K562 (cell line): Measurements from ENCODE around the gene BDKRB2. TPM values are rescaled to one million over a fixed set of nuclear protein-coding genes. Genes with fewer than 3 reads are reported as not detected.

Experiments used
- ATAC-seq: fragments of 200-7000 bp; cut with Tn5 transposase; 3 replicates; pipeline ENCODE4 v1.9.1; 2020; ENCODE audit warnings: moderate library complexity
- BruUV-seq: library from RNA; stranded (reverse); fragments of 400-500 nt; replicated peaks from 2 replicates; lab custom pipeline; 2021; lab: Mats Ljungman, UMichigan
- CTCF ChIA-PET: fragments of 300-600 bp; formaldehyde crosslinking; extraction: SDS; loops from one replicate; lab custom pipeline; 2021; ENCODE audit warnings: low intra/inter-chr PET ratio; lab: Yijun Ruan, JAX
- POLR2A ChIA-PET: fragments of 300-600, 350-650 bp; sonication (Branson Sonifier 250); formaldehyde crosslinking; extraction: SDS; loops from one replicate; lab custom pipeline; 2021; ENCODE audit warnings: antibody characterized with exemption, inconsistent platforms; lab: Yijun Ruan, JAX
- DNase-seq, 4 experiments: peaks; one replicate each; pipeline versions ENCODE4 v3.0.0 to v3.0.0-alpha.2; 2011 to 2018; ENCODE audit warnings: low spot score in 3 of 4, mixed read lengths in 3 of 4; ENCODE audit errors: extremely low read depth in 1 of 4
- FAIRE-seq: peaks from 2 replicates; lab custom pipeline; 2011; peaks lifted over from hg19 to GRCh38; lab: Jason Lieb, UNC
- H2AFZ ChIP-seq: 2 replicates; pipeline ENCODE4 v1.6.0; 2011; ENCODE audit warnings: low read depth, low read length, control low read depth, inconsistent platforms
- H3K27ac ChIP-seq: fragments of 200-600 bp; 3 replicates; pipeline ENCODE4 v1.8.0; 2011; ENCODE audit warnings: low read depth, mild to moderate bottlenecking, control low read depth, inconsistent platforms, low read length, moderate library complexity, mixed read lengths; ENCODE audit errors: extremely low read depth
- H3K27me3 ChIP-seq, 2 experiments: fragments of 300-600 bp in 1 of 2; 2 replicates in 1 of 2; 3 replicates in 1 of 2; pipeline versions ENCODE4 v1.6.0 to v1.8.0; 2011; ENCODE audit warnings: inconsistent platforms in 2 of 2, low read length in 2 of 2, mild to moderate bottlenecking in 1 of 2, mixed read lengths in 1 of 2, moderate library complexity in 1 of 2; ENCODE audit not compliant: control insufficient read depth in 2 of 2, insufficient read depth in 2 of 2
- H3K36me3 ChIP-seq: fragments of 300-600 bp; 3 replicates; pipeline ENCODE4 v1.8.0; 2011; ENCODE audit warnings: mild to moderate bottlenecking, low read length, inconsistent platforms; ENCODE audit not compliant: control insufficient read depth, insufficient read depth
- H3K4me1 ChIP-seq, 2 experiments: fragments of 200-600 bp in 1 of 2; replicated peaks in 1 of 2; 2 replicates in 1 of 2; 3 replicates in 1 of 2; pipeline versions ENCODE4 v1.5.1 to v1.8.0; 2011; ENCODE audit warnings: inconsistent platforms in 2 of 2, low read length in 2 of 2, mild to moderate bottlenecking in 1 of 2, mixed read lengths in 1 of 2, moderate library complexity in 1 of 2; ENCODE audit not compliant: control insufficient read depth in 2 of 2, insufficient read depth in 2 of 2
- H3K4me2 ChIP-seq: 2 replicates; pipeline ENCODE4 v1.6.1; 2011; ENCODE audit warnings: low read length, control low read depth, inconsistent platforms, mixed read lengths; ENCODE audit not compliant: insufficient read depth
- H3K4me3 ChIP-seq: fragments of 200-600 bp; sonication (generic), shearing (Covaris generic); 2 replicates; pipeline ENCODE4 v1.5.1; 2016; ENCODE audit warnings: control low read depth, inconsistent platforms
- H3K79me2 ChIP-seq: fragments of 200-600 bp; 3 replicates; pipeline ENCODE4 v1.8.0; 2011; ENCODE audit warnings: low read length, inconsistent platforms; ENCODE audit not compliant: control insufficient read depth, insufficient read depth
- H3K9ac ChIP-seq, 2 experiments: 2 replicates each; pipeline versions ENCODE4 v1.6.0 to v1.6.1; 2011; ENCODE audit warnings: low read depth in 2 of 2, low read length in 2 of 2, control low read depth in 1 of 2, inconsistent platforms in 1 of 2, mild to moderate bottlenecking in 1 of 2, mixed read lengths in 1 of 2; ENCODE audit not compliant: insufficient read depth in 1 of 2
- H3K9me1 ChIP-seq: one replicate; pipeline ENCODE4 v1.6.0; 2011; ENCODE audit warnings: inconsistent platforms, mild to moderate bottlenecking, low read length, moderate library complexity; ENCODE audit not compliant: control insufficient read depth, insufficient read depth
- H3K9me3 ChIP-seq: replicated peaks from 2 replicates; pipeline ENCODE4 v1.5.1; 2011; ENCODE audit warnings: low read depth, low read length, inconsistent platforms; ENCODE audit not compliant: control insufficient read depth, insufficient read depth
- H4K20me1 ChIP-seq: replicated peaks from 2 replicates; pipeline ENCODE4 v1.6.1; 2011; ENCODE audit warnings: low read length, inconsistent platforms, mixed read lengths; ENCODE audit not compliant: control insufficient read depth, insufficient read depth
- ARHGAP35 ChIP-seq: fragments of 450-650 bp; IDR thresholded peaks from 2 replicates; pipeline ENCODE4 v1.6.1; 2018; ENCODE audit not compliant: partially characterized antibody
- CTBP1 ChIP-seq: fragments of 450-650 bp; IDR thresholded peaks from 2 replicates; pipeline ENCODE4 v1.6.1; 2016; ENCODE audit warnings: borderline replicate concordance
- CXXC5 ChIP-seq: fragments of 250-450 bp; sonication (Bioruptor Pico); IDR thresholded peaks from 2 replicates; pipeline ENCODE4 v1.8.0; 2022; ENCODE audit warnings: inconsistent platforms, mild to moderate bottlenecking, moderate library complexity
- DMBX1 ChIP-seq: fragments of 250-450 bp; sonication (Bioruptor Pico); IDR thresholded peaks from 2 replicates; pipeline ENCODE4 v1.8.0; 2022; ENCODE audit warnings: inconsistent platforms, mild to moderate bottlenecking, moderate library complexity, borderline replicate concordance
- HDGF ChIP-seq: fragments of 450-650 bp; IDR thresholded peaks from 2 replicates; pipeline ENCODE4 v1.6.1; 2016
- KAT2B ChIP-seq: IDR thresholded peaks from one replicate; pipeline ENCODE4 v1.6.1; 2012; ENCODE audit warnings: low read depth, mild to moderate bottlenecking, control low read depth, inconsistent platforms, low read length, moderate library complexity
- KAT7 ChIP-seq: sonication (generic); formaldehyde crosslinking; IDR thresholded peaks from 2 replicates; pipeline ENCODE4 v1.8.0; 2022; ENCODE audit warnings: missing genetic modification reagents, mild to moderate bottlenecking, borderline replicate concordance
- KLF1 ChIP-seq: fragments of 450-650 bp; IDR thresholded peaks from 2 replicates; pipeline ENCODE4 v1.6.1; 2016; ENCODE audit warnings: missing genetic modification characterization, missing compliant biosample characterization
- RHOXF2B ChIP-seq: fragments of 250-450 bp; sonication (Bioruptor Pico); conservative IDR thresholded peaks from 2 replicates; pipeline ENCODE4 v1.5.1; 2021
- TEAD2 ChIP-seq: fragments of 450-650 bp; IDR thresholded peaks from 2 replicates; pipeline ENCODE4 v1.6.1; 2016; ENCODE audit warnings: missing genetic modification characterization, control low read depth, missing compliant biosample characterization
- ZNF140 ChIP-seq: fragments of 250-450 bp; sonication (Bioruptor Pico); IDR thresholded peaks from 2 replicates; pipeline ENCODE4 v1.8.0; 2021; ENCODE audit warnings: moderate library complexity, mild to moderate bottlenecking, inconsistent platforms
- ZNF184 ChIP-seq: sonication (generic); formaldehyde crosslinking; IDR thresholded peaks from 2 replicates; pipeline ENCODE4 v1.5.0; 2020; ENCODE audit warnings: missing genetic modification reagents
- ZNF197 ChIP-seq: fragments of 200-800 bp; sonication (Bioruptor generic); IDR thresholded peaks from 2 replicates; pipeline ENCODE4 v1.6.1; 2016; ENCODE audit warnings: low read depth, missing genetic modification characterization, missing compliant biosample characterization
- ZNF311 ChIP-seq: fragments of 250-450 bp; sonication (Bioruptor Pico); IDR thresholded peaks from 2 replicates; pipeline ENCODE4 v1.4.0; 2020; ENCODE audit warnings: mild to moderate bottlenecking, moderate library complexity
- ZNF551 ChIP-seq: fragments of 250-450 bp; sonication (Bioruptor Pico); IDR thresholded peaks from 2 replicates; pipeline ENCODE4 v1.5.0; 2021; ENCODE audit warnings: mild to moderate bottlenecking, moderate library complexity
- WGBS: fragments of 100-300 bp; shearing (Covaris generic); methylation state at CpG from one replicate; pipeline ENCODE4 v1.1.6; 2016; ENCODE audit warnings: low coverage, mixed read lengths; ENCODE audit not compliant: insufficient coverage; ENCODE audit errors: missing lambda C conversion rate; 5-methylcytosine and 5-hydroxymethylcytosine counted together
- in situ Hi-C: fragments of 300-500 bp; cut with MboI; formaldehyde crosslinking; loops from 4 replicates; pipeline ENCODE4 v1.15.0; 2018; ENCODE audit warnings: inconsistent platforms, mixed read lengths
- intact Hi-C: fragments of 100-400 bp; cut with micrococcal nuclease; formaldehyde crosslinking; loops from 2 replicates; pipeline ENCODE4 v1.14.2; 2022
- polyA plus RNA-seq, 8 experiments: library from polyadenylated mRNA; depleted of rRNA in 4 of 8; stranded (reverse) in 5 of 8; unstranded in 3 of 8; fragments of >200 nt; fragmentation: Nextera tagmentation in 2 of 8; fragmentation: Illumina TruSeq in 1 of 8; extraction: Ambion mirVana in 2 of 8; extraction: Trizol in 1 of 8; gene quantifications; 2 replicates each; pipeline versions ENCODE4 v1.2.1 to v1.2.3, GENCODE V29; 2011 to 2014; ENCODE audit warnings: inconsistent platforms in 1 of 8, missing spikeins in 1 of 8
- total RNA-seq, 7 experiments: library from RNA; depleted of rRNA in 6 of 7; stranded (reverse); fragments of >200 nt in 6 of 7; fragmentation: Illumina TruSeq in 2 of 7; extraction: Trizol in 2 of 7; gene quantifications; 2 replicates each; pipeline versions ENCODE4 v1.2.1 to v1.2.3, GENCODE V29; 2011 to 2021; ENCODE audit warnings: low replicate concordance in 1 of 7
- TF ChIP-seq, protein P1 (sequence below): fragments of 200-400 bp; formaldehyde crosslinking; IDR thresholded peaks from 2 replicates; pipeline ENCODE4 v1.6.1; 2017; ENCODE audit warnings: mild to moderate bottlenecking, low read depth, low read length, moderate library complexity
- TF ChIP-seq, protein P2 (sequence below): fragments of 450-650 bp; IDR thresholded peaks from 2 replicates; pipeline ENCODE4 v1.6.1; 2018; ENCODE audit warnings: mild to moderate bottlenecking, low read depth; ENCODE audit not compliant: partially characterized antibody

Gene BDKRB2
- total and polyA plus RNA-seq, 9 of the 15 experiments (the other 6 are each of a cell fraction or from before 2014, with no cell fraction given) = 0.02 TPM; not detected in 8

DNA sequence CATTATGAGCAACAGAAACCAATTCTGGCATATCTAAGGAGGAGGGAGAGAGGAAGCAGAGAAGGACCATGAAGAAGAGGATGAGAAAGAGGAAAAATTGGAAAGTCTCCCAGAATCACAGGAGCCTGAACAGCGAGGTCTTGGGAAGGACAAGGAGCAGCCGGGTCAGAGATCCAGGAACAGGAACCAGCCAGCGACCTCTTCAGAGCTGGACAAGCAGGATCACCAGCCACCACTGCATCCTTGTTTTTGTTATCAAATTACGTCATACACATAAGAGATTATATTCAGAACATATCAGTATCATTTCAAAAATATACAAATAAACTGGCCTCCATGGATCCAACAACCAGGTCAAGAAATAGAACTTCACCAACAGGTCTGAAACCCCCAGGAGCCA is 22.1 kb upstream of the BDKRB2 start:
- H3K4me1 ChIP-seq = no peaks in the 10 kb centered on the region
- no peak overlapping the region for H3K4me3 ChIP-seq
- H3K4me2 ChIP-seq = no peak overlapping the region
- H3K27ac ChIP-seq = no peak overlapping the region
- H3K9ac ChIP-seq = no peak overlapping the region
- in situ Hi-C loops (no loop called here), intact Hi-C loops (no loop called here)
- CTCF ChIA-PET = no interaction called here
- no peaks in the 10 kb centered on the region for H3K9me1 ChIP-seq
- TF ChIP-seq ZNF311 (CRISPR knock-in tag) (no peak), KAT2B (no peak), RHOXF2B (no peak), ZNF184 (no peak), ZNF551 (CRISPR knock-in tag) (no peak), CTBP1 (no peak), HDGF (no peak), ZNF197 (CRISPR knock-in tag) (no peak), ZNF140 (CRISPR knock-in tag) (no peak), KAT7 (no peak), TEAD2 (tag) (no peak), KLF1 (tag) (no peak), CXXC5 (CRISPR knock-in tag) (no peak), DMBX1 (CRISPR knock-in tag) (no peak), ARHGAP35 (no peak)
- TF ChIP-seq, protein P1, sequence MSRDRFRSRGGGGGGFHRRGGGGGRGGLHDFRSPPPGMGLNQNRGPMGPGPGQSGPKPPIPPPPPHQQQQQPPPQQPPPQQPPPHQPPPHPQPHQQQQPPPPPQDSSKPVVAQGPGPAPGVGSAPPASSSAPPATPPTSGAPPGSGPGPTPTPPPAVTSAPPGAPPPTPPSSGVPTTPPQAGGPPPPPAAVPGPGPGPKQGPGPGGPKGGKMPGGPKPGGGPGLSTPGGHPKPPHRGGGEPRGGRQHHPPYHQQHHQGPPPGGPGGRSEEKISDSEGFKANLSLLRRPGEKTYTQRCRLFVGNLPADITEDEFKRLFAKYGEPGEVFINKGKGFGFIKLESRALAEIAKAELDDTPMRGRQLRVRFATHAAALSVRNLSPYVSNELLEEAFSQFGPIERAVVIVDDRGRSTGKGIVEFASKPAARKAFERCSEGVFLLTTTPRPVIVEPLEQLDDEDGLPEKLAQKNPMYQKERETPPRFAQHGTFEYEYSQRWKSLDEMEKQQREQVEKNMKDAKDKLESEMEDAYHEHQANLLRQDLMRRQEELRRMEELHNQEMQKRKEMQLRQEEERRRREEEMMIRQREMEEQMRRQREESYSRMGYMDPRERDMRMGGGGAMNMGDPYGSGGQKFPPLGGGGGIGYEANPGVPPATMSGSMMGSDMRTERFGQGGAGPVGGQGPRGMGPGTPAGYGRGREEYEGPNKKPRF = no peak
- TF ChIP-seq, protein P2, sequence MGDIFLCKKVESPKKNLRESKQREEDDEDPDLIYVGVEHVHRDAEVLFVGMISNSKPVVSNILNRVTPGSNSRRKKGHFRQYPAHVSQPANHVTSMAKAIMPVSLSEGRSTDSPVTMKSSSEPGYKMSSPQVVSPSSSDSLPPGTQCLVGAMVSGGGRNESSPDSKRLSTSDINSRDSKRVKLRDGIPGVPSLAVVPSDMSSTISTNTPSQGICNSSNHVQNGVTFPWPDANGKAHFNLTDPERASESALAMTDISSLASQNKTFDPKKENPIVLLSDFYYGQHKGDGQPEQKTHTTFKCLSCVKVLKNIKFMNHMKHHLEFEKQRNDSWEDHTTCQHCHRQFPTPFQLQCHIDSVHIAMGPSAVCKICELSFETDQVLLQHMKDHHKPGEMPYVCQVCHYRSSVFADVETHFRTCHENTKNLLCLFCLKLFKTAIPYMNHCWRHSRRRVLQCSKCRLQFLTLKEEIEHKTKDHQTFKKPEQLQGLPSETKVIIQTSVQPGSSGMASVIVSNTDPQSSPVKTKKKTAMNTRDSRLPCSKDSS = no peak
- no TSS peak for BruUV-seq
- DNase-seq = no peak
- POLR2A ChIA-PET = interaction anchor here (0.6 to 0.8 kb wide), 2 partner anchors 17 to 242 kb away, joined by 3 to 4 read pairs; no protein-coding TSS in a partner anchor
- ATAC-seq = no peak
- peaks cover 0 to 9% of the 10 kb centered on the region in 2 experiments; a peak in 2 of 5 replicates for H3K27me3 ChIP-seq
- H3K9me3 ChIP-seq = no peaks in the 10 kb centered on the region
- H3K79me2 ChIP-seq = no peaks in the 10 kb centered on the region
- WGBS = 0% methylated on average over 3 of the region's 4 CpGs
- no peak overlapping the region for H2AFZ ChIP-seq
- no peaks in the 10 kb centered on the region for H4K20me1 ChIP-seq
- no peaks in the 10 kb centered on the region for H3K36me3 ChIP-seq
- no peak for FAIRE-seq
